ENCODE results near the gene ITFG1.
"Not testable (repeated sequence)": the region's sequence is repeated elsewhere in the genome, so short reads cannot be mapped to it uniquely, and the experiment has no call there.

The ITFG1 gene

GRCh38 chr16:47481698-47482374, 21.0 kb upstream of the ITFG1 start:
- H3K27ac ChIP-seq: no peak overlapping the region
- TF ChIP-seq CTCF (conservative IDR thresholded peaks at IDR 0.05): no peak

GRCh38 chr16:47480410-47480809, 19.5 kb upstream of the ITFG1 start:
- TF ChIP-seq CTCF (conservative IDR thresholded peaks at IDR 0.05): no peak
- no peak overlapping the region for H3K27ac ChIP-seq

GRCh38 chr16:47477679-47478078, 16.8 kb upstream of the ITFG1 start:
- no peak for TF ChIP-seq CTCF (conservative IDR thresholded peaks at IDR 0.05)
- H3K27ac ChIP-seq: no peak overlapping the region

GRCh38 chr16:47476654-47477345, 15.9 kb upstream of the ITFG1 start:
- no peak overlapping the region for H3K27ac ChIP-seq
- TF ChIP-seq CTCF (conservative IDR thresholded peaks at IDR 0.05): no peak

- TF ChIP-seq CTCF (conservative IDR thresholded peaks at IDR 0.05): no peak
- H3K27ac ChIP-seq: no peak overlapping the region
Observed at GRCh38 chr16:47475786-47476185, 14.9 kb upstream of the ITFG1 start.

GRCh38 chr16:47473792-47474191, 12.9 kb upstream of the ITFG1 start:
- no peak for TF ChIP-seq CTCF (conservative IDR thresholded peaks at IDR 0.05)
- no peak overlapping the region for H3K27ac ChIP-seq

GRCh38 chr16:47473004-47473403, 12.1 kb upstream of the ITFG1 start:
- not testable (repeated sequence) for H3K27ac ChIP-seq

- no peak overlapping the region for H3K27ac ChIP-seq
- TF ChIP-seq CTCF (conservative IDR thresholded peaks at IDR 0.05): no peak
Observed at GRCh38 chr16:47470810-47471209, 9.9 kb upstream of the ITFG1 start.

All from VCaP (cell line).